Fibroblast of the aortic adventitia (primary cell): ENCODE results near the gene RPS19. TPM values are rescaled to one million over a fixed set of nuclear protein-coding genes. Genes with fewer than 3 reads are reported as not detected.

Source experiments
- DNase-seq: peaks from one replicate; pipeline ENCODE4 v3.0.0-alpha.2; 2010; ENCODE audit warnings: low read depth
- H3K4me3 ChIP-seq: 2 replicates; pipeline ENCODE4 v1.5.1; 2011; ENCODE audit warnings: low read depth, mild to moderate bottlenecking, control low read depth, low read length, moderate library complexity
- CTCF ChIP-seq: IDR thresholded peaks from 2 replicates; pipeline ENCODE4 v1.5.1; 2011; ENCODE audit warnings: mild to moderate bottlenecking, low read length, control low read depth, inconsistent platforms; ENCODE audit not compliant: insufficient read depth
- total RNA-seq: library from RNA; depleted of rRNA; stranded (reverse); fragments of >200 nt; gene quantifications from 2 replicates; pipeline ENCODE4 v1.2.3, GENCODE V29; 2012; ENCODE audit warnings: low replicate concordance

RPS19 gene
- total RNA-seq, 1 donor = 1,080 TPM

GRCh38 chr19:41917676-41918075, 57.6 kb downstream of the RPS19 start:
- no peak for DNase-seq

GRCh38 chr19:41918095-41918494, 58.0 kb downstream of the RPS19 start:
- no peak for DNase-seq
- TF ChIP-seq CTCF = no peak
- no peak overlapping the region for H3K4me3 ChIP-seq

More at GRCh38 chr19:41917676-41918075, 57.6 kb downstream of the RPS19 start:
- no peak overlapping the region for H3K4me3 ChIP-seq
- TF ChIP-seq CTCF = no peak

- no peak for TF ChIP-seq CTCF
- no peak overlapping the region for H3K4me3 ChIP-seq
- no peak for DNase-seq
Observed at GRCh38 chr19:41918653-41919244, 58.7 kb downstream of the RPS19 start.

- no peak overlapping the region for H3K4me3 ChIP-seq
- no peak for TF ChIP-seq CTCF
- DNase-seq = no peak
Observed at GRCh38 chr19:41919948-41920712, 60.1 kb downstream of the RPS19 start.

- DNase-seq = no peak
- no peak for TF ChIP-seq CTCF
- no peak overlapping the region for H3K4me3 ChIP-seq
Observed at GRCh38 chr19:41920882-41921576, 61.0 kb downstream of the RPS19 start.

GRCh38 chr19:41921577-41922576, 61.8 kb downstream of the RPS19 start:
- no peak overlapping the region for H3K4me3 ChIP-seq
- TF ChIP-seq CTCF = no peak
- DNase-seq = no peak
